A673 (cell line): ENCODE data around the gene NHSL1. TPM values are rescaled to one million over a fixed set of nuclear protein-coding genes. Genes with fewer than 3 reads are reported as not detected.

Source experiments
- BruUV-seq: library from RNA; stranded (reverse); fragments of 400-500 nt; replicated peaks from 2 replicates; lab custom pipeline; 2021; lab: Mats Ljungman, UMichigan
- CTCF ChIA-PET: fragments of 300-600 bp; sonication (Branson Sonifier 250); formaldehyde crosslinking; loops from one replicate; lab custom pipeline; 2022; ENCODE audit warnings: antibody characterized with exemption; lab: Charles Lee
- POLR2A ChIA-PET: fragments of 300-600 bp; sonication (Branson Sonifier 250); formaldehyde crosslinking; loops from one replicate; lab custom pipeline; 2022; ENCODE audit warnings: antibody characterized with exemption; ENCODE audit not compliant: low non-redundant PET; lab: Charles Lee
- DNase-seq: peaks from one replicate; pipeline ENCODE4 v3.0.0-alpha.2; 2015; ENCODE audit warnings: low spot score
- H3K27ac ChIP-seq: fragments of 200-600 bp; sonication (generic); 2 replicates; pipeline ENCODE4 v1.5.1; 2016; ENCODE audit warnings: mixed run types, low read depth, mild to moderate bottlenecking, mixed read lengths, antibody characterized with exemption, low read length; ENCODE audit not compliant: poor library complexity, severe bottlenecking
- H3K27me3 ChIP-seq: fragments of 200-600 bp; sonication (generic); replicated peaks from 2 replicates; pipeline ENCODE4 v1.6.1; 2017; ENCODE audit warnings: mixed run types, low read depth, mild to moderate bottlenecking, mixed read lengths, antibody characterized with exemption, low read length; ENCODE audit not compliant: insufficient read depth, poor library complexity
- H3K36me3 ChIP-seq: fragments of 200-600 bp; sonication (generic); 2 replicates; pipeline ENCODE4 v1.6.1; 2016; ENCODE audit warnings: mixed run types, mild to moderate bottlenecking, mixed read lengths, antibody characterized with exemption, low read length; ENCODE audit not compliant: insufficient read depth, poor library complexity, severe bottlenecking
- H3K4me1 ChIP-seq: fragments of 200-600 bp; sonication (generic); 2 replicates; pipeline ENCODE4 v1.6.1; 2017; ENCODE audit warnings: mixed run types, mild to moderate bottlenecking, mixed read lengths, antibody characterized with exemption, low read length; ENCODE audit not compliant: insufficient read depth, poor library complexity, severe bottlenecking
- H3K4me3 ChIP-seq: fragments of 200-600 bp; sonication (generic); 2 replicates; pipeline ENCODE4 v1.5.1; 2016; ENCODE audit warnings: low read depth, mixed run types, mild to moderate bottlenecking, mixed read lengths, low read length; ENCODE audit not compliant: poor library complexity, severe bottlenecking
- H3K9me3 ChIP-seq: fragments of 200-600 bp; sonication (generic); 2 replicates; pipeline ENCODE4 v1.6.1; 2016; ENCODE audit warnings: mixed run types, low read depth, mild to moderate bottlenecking, mixed read lengths, antibody characterized with exemption, low read length; ENCODE audit not compliant: poor library complexity, severe bottlenecking
- EZH2 ChIP-seq: fragments of 200-600 bp; sonication (generic); IDR thresholded peaks from 2 replicates; pipeline ENCODE4 v1.6.1; 2017; ENCODE audit warnings: borderline replicate concordance, low read depth, mild to moderate bottlenecking, mixed read lengths, antibody characterized with exemption, low read length; ENCODE audit not compliant: poor library complexity, severe bottlenecking
- intact Hi-C: fragments of 100-400 bp; cut with micrococcal nuclease; formaldehyde crosslinking; loops from one replicate; pipeline ENCODE4 v1.10.0; 2022; ENCODE audit not compliant: unreplicated experiment
- total RNA-seq: library from RNA; stranded (reverse); gene quantifications from 2 replicates; pipeline ENCODE4 v1.2.3, GENCODE V29; 2021
- TF ChIP-seq, protein P1 (sequence below): fragments of 300-800, 200-600 bp; sonication (generic); conservative IDR thresholded peaks from 2 replicates; pipeline ENCODE4 v1.5.1; 2017; ENCODE audit warnings: low read depth, mild to moderate bottlenecking, antibody characterized with exemption, low read length, moderate library complexity, mixed read lengths

NHSL1 gene
- total RNA-seq, 1 experiment from 2014 or later, result 33.1 TPM

GRCh38 chr6:138487102-138487604 lies 12.1 kb downstream of the NHSL1 start:
- Histone ChIP-seq H3K36me3 (no peaks in the 10 kb centered on the region), H3K4me1 (peaks cover 11% of the 10 kb centered on the region), H3K4me3 (no peak overlapping the region), H3K9me3 (no peaks in the 10 kb centered on the region), H3K27ac (no peak overlapping the region), H3K27me3 (no peaks in the 10 kb centered on the region)
- POLR2A ChIA-PET, result no interaction called here
- TF ChIP-seq EZH2, result no peak
- TF ChIP-seq, protein P1, sequence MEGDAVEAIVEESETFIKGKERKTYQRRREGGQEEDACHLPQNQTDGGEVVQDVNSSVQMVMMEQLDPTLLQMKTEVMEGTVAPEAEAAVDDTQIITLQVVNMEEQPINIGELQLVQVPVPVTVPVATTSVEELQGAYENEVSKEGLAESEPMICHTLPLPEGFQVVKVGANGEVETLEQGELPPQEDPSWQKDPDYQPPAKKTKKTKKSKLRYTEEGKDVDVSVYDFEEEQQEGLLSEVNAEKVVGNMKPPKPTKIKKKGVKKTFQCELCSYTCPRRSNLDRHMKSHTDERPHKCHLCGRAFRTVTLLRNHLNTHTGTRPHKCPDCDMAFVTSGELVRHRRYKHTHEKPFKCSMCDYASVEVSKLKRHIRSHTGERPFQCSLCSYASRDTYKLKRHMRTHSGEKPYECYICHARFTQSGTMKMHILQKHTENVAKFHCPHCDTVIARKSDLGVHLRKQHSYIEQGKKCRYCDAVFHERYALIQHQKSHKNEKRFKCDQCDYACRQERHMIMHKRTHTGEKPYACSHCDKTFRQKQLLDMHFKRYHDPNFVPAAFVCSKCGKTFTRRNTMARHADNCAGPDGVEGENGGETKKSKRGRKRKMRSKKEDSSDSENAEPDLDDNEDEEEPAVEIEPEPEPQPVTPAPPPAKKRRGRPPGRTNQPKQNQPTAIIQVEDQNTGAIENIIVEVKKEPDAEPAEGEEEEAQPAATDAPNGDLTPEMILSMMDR, result no peak
- intact Hi-C loops, result no loop called here
- no peak for DNase-seq
- BruUV-seq, result no TSS peak
- CTCF ChIA-PET, result no interaction called here

DNA sequence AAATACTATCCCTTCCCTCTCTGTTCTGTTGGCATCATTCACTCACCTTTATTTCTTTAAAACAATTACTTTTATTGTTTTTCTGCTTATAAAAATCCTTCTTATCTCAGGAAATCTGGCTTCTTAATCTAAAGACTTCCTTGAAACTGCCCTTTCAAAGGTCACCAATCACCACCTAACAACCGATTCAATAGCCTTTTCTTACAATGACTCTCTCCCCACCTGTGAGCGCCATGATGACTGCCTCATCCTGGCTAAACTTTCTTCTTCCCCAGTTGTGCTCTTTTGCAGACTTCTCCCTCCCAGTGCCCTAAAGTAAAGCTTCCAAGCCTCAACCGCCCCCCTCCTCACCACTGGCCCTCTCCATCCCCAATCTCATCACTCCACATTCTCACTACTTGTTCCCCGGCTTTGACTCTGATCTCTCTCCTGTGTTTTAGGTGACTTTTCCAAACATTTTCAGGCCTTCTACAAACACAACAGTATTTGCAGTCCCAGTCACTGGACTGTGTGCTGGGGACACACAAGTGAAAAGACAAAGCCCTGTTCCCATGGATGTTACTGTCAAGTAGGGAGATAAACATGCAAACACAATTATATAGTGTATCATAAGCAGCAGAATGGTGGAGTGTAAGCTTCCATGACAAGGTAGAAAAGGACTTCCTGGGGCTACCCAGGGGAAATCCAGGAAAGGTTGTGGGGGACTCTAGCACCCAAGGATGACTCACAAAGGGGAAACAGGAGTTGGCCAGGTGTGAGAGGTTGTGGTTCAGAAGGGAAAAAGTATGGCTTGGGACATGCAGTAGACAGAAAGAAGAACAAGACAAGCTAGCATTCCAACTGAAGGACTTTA lies 12.8 kb downstream of the NHSL1 start:
- Histone ChIP-seq H3K27ac (no peak overlapping the region), H3K4me3 (no peak overlapping the region), H3K9me3 (no peaks in the 10 kb centered on the region), H3K36me3 (no peaks in the 10 kb centered on the region), H3K27me3 (no peaks in the 10 kb centered on the region), H3K4me1 (peaks cover 11% of the 10 kb centered on the region)
- no peak for TF ChIP-seq EZH2
- TF ChIP-seq, protein P1, result no peak
- ChIA-PET CTCF (interaction anchor here (0.5 kb wide), 1 partner anchor 34 kb away, joined by 7 read pairs; no protein-coding TSS in a partner anchor), POLR2A (no interaction called here)
- no peak for DNase-seq
- no TSS peak for BruUV-seq
- intact Hi-C loops, result no loop called here

- H3K27me3 ChIP-seq, result no peaks in the 10 kb centered on the region
- no peak for TF ChIP-seq EZH2
- TF ChIP-seq, protein P1, result no peak
- no TSS peak for BruUV-seq
- H3K4me3 ChIP-seq, result no peak overlapping the region
- no peak overlapping the region for H3K27ac ChIP-seq
- POLR2A ChIA-PET, result no interaction called here
- CTCF ChIA-PET, result interaction anchor here (0.5 kb wide), 1 partner anchor 35 kb away, joined by 7 read pairs; no protein-coding TSS in a partner anchor
- intact Hi-C loops, result no loop called here
- DNase-seq, result no peak
- peaks cover 11% of the 10 kb centered on the region for H3K4me1 ChIP-seq
- no peaks in the 10 kb centered on the region for H3K36me3 ChIP-seq
- no peaks in the 10 kb centered on the region for H3K9me3 ChIP-seq
These were observed 13.6 kb downstream of the NHSL1 start for GRCh38 chr6:138485586-138486248.
